HG03175 (cell line): ENCODE measurements around the gene TAS2R14.

Experiments
- ATAC-seq: cut with Tn5 transposase; IDR thresholded peaks from one replicate; pipeline ENCODE4 v1.9.1; 2021; ENCODE audit warnings: mild to moderate bottlenecking, moderate library complexity; ENCODE audit not compliant: unreplicated experiment

The TAS2R14 gene

GRCh38 chr12:10910380-10910779 is 28.7 kb downstream of the TAS2R14 start:
- ATAC-seq, result no peak

DNA sequence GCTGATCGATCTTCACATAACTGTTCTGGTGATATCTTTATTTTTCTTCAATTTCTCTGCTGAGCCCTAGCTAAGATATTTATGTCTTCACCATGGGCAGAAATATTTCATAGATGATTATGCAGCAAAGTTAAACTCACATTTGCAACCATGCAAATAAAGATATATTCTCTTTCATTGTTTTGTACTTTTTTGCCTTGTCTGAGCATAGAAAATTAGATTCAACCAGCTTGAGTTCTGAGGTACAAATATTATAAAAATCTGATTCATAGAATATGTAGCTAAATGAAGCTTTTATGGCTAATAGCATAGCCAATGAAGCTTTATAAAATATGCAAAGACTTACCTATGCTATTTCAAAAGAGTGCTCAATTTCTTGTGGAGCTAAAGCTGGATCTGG is 29.6 kb downstream of the TAS2R14 start, which contains the start of gene TAS2R13:
Gene TAS2R13 (minus strand): TSS at position 101 of the 400 bp plus-strand sequence. CDS start 264 bp downstream, outside the sequence.
- ATAC-seq, result no peak

DNA sequence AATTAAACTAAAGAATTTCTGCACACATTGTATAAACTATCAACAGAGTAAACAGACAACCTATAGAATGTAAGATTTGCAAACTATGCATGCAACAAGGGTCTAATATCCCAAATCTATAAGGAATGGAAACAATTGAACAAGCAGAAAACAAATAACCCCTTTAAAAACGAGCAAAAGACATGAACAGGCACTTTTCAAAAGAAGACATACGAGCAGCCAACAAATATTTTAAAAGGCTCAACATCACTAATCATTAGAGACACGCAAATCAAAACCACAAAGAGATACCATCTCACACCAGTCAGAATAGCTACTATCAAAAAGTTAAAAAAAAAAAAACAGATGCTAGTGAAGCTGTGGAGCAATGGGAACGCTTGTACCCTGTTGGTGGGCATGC is 34.4 kb downstream of the TAS2R14 start:
- ATAC-seq, result no peak

- no peak for ATAC-seq
Measured at GRCh38 chr12:10901427-10901826, 37.6 kb downstream of the TAS2R14 start.

DNA sequence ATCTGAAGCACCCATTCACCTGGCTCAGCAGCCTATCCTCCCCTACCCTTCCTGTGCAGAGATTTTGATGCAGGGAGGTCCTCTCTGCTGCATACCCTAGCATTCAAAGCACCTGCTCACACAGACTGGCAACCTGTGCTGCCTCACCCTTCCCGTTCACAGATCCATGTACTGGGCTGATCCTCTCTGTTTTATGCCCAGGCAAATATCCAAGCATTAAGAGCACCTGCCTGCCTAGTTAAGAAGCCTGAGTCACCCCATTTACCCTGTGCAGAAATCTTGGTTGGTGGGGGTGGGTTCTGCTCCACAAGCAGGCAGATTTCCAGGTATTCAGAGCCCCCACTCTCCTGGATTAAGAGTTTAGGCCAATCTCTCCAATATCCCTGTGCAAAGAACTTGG is 38.1 kb downstream of the TAS2R14 start:
- ATAC-seq, result no peak

- ATAC-seq, result no peak
Measured at GRCh38 chr12:10900530-10900929, 38.5 kb downstream of the TAS2R14 start.

GRCh38 chr12:10896854-10897253 is 42.2 kb downstream of the TAS2R14 start:
- no peak for ATAC-seq

- ATAC-seq, result no peak
Measured at GRCh38 chr12:10891937-10892336, 47.1 kb downstream of the TAS2R14 start.

DNA sequence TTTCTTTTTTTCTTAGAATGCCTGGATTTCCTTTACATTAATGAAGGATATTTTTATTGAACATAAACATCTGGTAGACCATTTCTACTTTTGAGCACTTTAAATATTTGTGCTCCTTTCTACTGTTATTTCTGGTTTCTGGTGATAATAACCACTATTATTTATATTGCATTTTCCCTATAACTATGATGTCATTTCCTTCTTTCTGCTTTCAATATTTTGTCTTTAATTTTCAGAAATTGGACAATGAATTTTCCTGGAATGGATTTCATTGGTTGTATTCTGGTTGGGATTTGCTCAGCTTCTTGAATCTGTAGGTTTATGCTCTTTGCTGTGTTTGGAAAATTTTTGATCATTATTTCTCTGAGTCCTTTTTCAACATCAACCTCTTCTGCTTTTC is 49.8 kb downstream of the TAS2R14 start:
- ATAC-seq, result no peak
